Hepatocyte (in vitro differentiated cells): ENCODE results near the gene YBX3. TPM values are rescaled to one million over a fixed set of nuclear protein-coding genes. Genes with fewer than 3 reads are reported as not detected.
"Not testable (repeated sequence)": the region's sequence is repeated elsewhere in the genome, so short reads cannot be mapped to it uniquely, and the experiment has no call there.

Experiments
- DNase-seq: peaks from one replicate; pipeline ENCODE4 v3.0.0-alpha.2; 2016; ENCODE audit warnings: low spot score
- H2AFZ ChIP-seq: fragments of 200-600 bp; sonication (generic); 2 replicates; pipeline ENCODE4 v1.6.0; 2016; ENCODE audit warnings: antibody characterized with exemption, mild to moderate bottlenecking
- H3K27ac ChIP-seq: fragments of 200-600 bp; sonication (generic); 2 replicates; pipeline ENCODE4 v1.5.1; 2016; ENCODE audit warnings: mild to moderate bottlenecking
- H3K27me3 ChIP-seq: fragments of 200-600 bp; sonication (generic); 2 replicates; pipeline ENCODE4 v1.6.1; 2016
- H3K36me3 ChIP-seq: fragments of 200-600 bp; sonication (generic); replicated peaks from 2 replicates; pipeline ENCODE4 v1.5.1; 2016; ENCODE audit warnings: low read depth; ENCODE audit not compliant: insufficient read depth
- H3K4me1 ChIP-seq: fragments of 200-600 bp; sonication (generic); 2 replicates; pipeline ENCODE4 v1.5.1; 2016; ENCODE audit warnings: mild to moderate bottlenecking, moderate library complexity; ENCODE audit not compliant: insufficient read depth
- H3K4me2 ChIP-seq: fragments of 200-600 bp; sonication (generic); 2 replicates; pipeline ENCODE4 v1.6.0; 2016
- H3K4me3 ChIP-seq: fragments of 200-600 bp; sonication (generic); 2 replicates; pipeline ENCODE4 v1.5.1; 2016; ENCODE audit warnings: mild to moderate bottlenecking
- H3K79me2 ChIP-seq: fragments of 200-600 bp; sonication (generic); 2 replicates; pipeline ENCODE4 v1.6.0; 2017; ENCODE audit warnings: mild to moderate bottlenecking
- H3K9me2 ChIP-seq: fragments of 200-600 bp; sonication (generic); replicated peaks from 2 replicates; pipeline ENCODE4 v1.6.0; 2017; ENCODE audit warnings: mild to moderate bottlenecking; ENCODE audit not compliant: insufficient read depth
- H3K9me3 ChIP-seq: fragments of 200-600 bp; sonication (generic); 2 replicates; pipeline ENCODE4 v1.5.1; 2016; ENCODE audit warnings: low read depth, mild to moderate bottlenecking
- H4K20me1 ChIP-seq: fragments of 200-600 bp; sonication (generic); 2 replicates; pipeline ENCODE4 v1.6.0; 2016; ENCODE audit warnings: mild to moderate bottlenecking; ENCODE audit not compliant: insufficient read depth, poor library complexity, severe bottlenecking
- CTCF ChIP-seq: fragments of 200-600 bp; sonication (generic); IDR thresholded peaks from 2 replicates; pipeline ENCODE4 v1.5.1; 2016; ENCODE audit warnings: antibody characterized with exemption, mild to moderate bottlenecking; ENCODE audit not compliant: poor library complexity
- EZH2 ChIP-seq: fragments of 200-600 bp; sonication (generic); IDR thresholded peaks from 2 replicates; pipeline ENCODE4 v1.6.1; 2016; ENCODE audit warnings: antibody characterized with exemption, mild to moderate bottlenecking, borderline replicate concordance
- EZH2phosphoT487 ChIP-seq: fragments of 200-600 bp; sonication (generic); IDR thresholded peaks from one replicate; pipeline ENCODE4 v1.6.1; 2018; ENCODE audit warnings: antibody characterized with exemption, mild to moderate bottlenecking, low read depth, moderate library complexity; ENCODE audit not compliant: unreplicated experiment, severe bottlenecking
- WGBS: methylation state at CpG from one replicate; pipeline ENCODE4 v1.1.6; 2016; ENCODE audit warnings: low lambda C conversion rate; ENCODE audit errors: missing lambda C conversion rate; 5-methylcytosine and 5-hydroxymethylcytosine counted together
- polyA plus RNA-seq: library from polyadenylated mRNA; unstranded; fragments of >200 nt; fragmentation: Nextera tagmentation; extraction: Ambion mirVana; gene quantifications from 2 replicates; pipeline ENCODE4 v1.2.1, GENCODE V29; 2016
- total RNA-seq: library from RNA; depleted of rRNA; stranded (reverse); fragments of >200 nt; gene quantifications from 2 replicates; pipeline ENCODE4 v1.2.3, GENCODE V29; 2014

Gene YBX3
- total and polyA plus RNA-seq, 2 experiments from 2014 or later: 83.4 to 218 TPM

DNA sequence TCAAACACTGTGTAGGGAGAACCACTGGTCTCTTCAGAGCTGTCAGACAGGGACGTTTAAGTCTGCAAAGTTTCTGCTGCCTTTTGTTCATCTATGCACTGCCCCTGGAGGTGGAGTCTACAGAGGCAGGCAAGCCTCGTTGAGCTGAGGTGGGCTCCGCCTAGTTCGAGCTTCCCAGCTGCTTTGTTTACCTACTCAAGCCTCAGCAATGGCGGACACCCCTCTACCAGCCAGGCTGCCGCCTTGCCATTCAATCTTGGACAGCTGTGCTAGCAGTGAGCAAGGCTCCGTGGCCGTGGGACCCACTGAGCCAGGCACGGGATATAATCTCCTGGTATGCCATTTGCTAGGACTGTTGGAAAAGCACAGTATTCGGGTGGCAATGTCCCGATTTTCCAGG lies 24.6 kb upstream of the YBX3 start:
- Histone ChIP-seq H3K9me2 (no peaks in the 10 kb centered on the region), H3K27me3 (no peaks in the 10 kb centered on the region), H4K20me1 (no peaks in the 10 kb centered on the region), H3K4me1 (no peaks in the 10 kb centered on the region), H2AFZ (no peak overlapping the region), H3K36me3 (no peaks in the 10 kb centered on the region), H3K27ac (no peak overlapping the region), H3K4me2 (no peak overlapping the region), H3K4me3 (no peak overlapping the region), H3K79me2 (no peaks in the 10 kb centered on the region), H3K9me3 (no peaks in the 10 kb centered on the region)
- TF ChIP-seq EZH2 (no peak), CTCF (no peak), EZH2phosphoT487 (no peak)
- 80% methylated on average over 11 of the region's 11 CpGs for WGBS
- no peak for DNase-seq

DNA sequence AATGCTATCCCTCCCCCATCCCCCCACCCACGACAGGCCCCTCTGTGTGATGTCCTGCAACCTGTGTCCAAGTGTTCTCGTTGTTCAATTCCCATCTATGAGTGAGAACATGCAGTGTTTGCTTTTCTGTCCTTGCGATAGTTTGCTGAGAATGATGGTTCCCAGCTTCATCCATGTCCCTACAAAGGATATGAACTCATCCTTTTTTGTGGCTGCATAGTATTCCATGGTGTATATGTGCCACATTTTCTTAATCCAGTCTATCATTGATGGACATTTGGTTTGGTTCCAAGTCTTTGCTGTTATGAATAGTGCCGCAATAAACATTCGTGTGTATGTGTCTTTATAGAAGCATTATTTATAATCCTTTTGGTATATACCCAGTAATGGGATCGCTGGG lies 20.3 kb upstream of the YBX3 start:
- H3K4me2 ChIP-seq, DNase-seq, H3K79me2 ChIP-seq, H3K27ac ChIP-seq, H3K4me1 ChIP-seq, H3K9me3 ChIP-seq, H3K27me3 ChIP-seq, H3K9me2 ChIP-seq, H4K20me1 ChIP-seq, H3K4me3 ChIP-seq, H2AFZ ChIP-seq, H3K36me3 ChIP-seq: not testable (repeated sequence)
- 90% methylated on average over 6 of the region's 6 CpGs for WGBS

GRCh38 chr12:10741845-10742244 lies 18.7 kb upstream of the YBX3 start:
- Histone ChIP-seq H4K20me1 (no peaks in the 10 kb centered on the region), H3K79me2 (no peaks in the 10 kb centered on the region), H3K4me3 (no peak overlapping the region), H3K27me3 (no peaks in the 10 kb centered on the region), H3K9me2 (no peaks in the 10 kb centered on the region), H2AFZ (no peak overlapping the region), H3K4me1 (no peaks in the 10 kb centered on the region), H3K4me2 (no peak overlapping the region), H3K9me3 (no peaks in the 10 kb centered on the region), H3K36me3 (no peaks in the 10 kb centered on the region), H3K27ac (no peak overlapping the region)
- TF ChIP-seq EZH2phosphoT487: no peak
- no peak for TF ChIP-seq EZH2
- DNase-seq: no peak

DNA sequence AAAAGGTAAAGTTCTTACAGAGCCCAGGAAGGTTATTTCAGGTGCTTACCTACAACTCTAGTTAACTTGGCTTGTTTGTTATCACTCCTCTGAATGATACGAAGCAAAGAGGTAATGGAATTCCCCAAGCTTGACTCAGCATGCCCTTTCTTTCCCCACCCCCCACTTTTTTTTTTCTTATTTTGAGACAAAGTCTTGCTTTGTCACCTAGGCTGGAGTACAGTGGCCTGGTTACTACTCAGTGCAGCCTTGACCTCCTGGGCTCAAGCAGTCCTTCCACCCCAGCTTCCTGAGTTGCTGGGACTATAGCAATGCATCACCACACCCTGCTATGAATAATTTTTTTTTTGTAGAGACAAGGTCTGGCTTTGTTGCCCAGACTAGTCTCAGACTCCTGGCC lies 17.1 kb upstream of the YBX3 start:
- Histone ChIP-seq H3K4me1 (no peaks in the 10 kb centered on the region), H3K27me3 (no peaks in the 10 kb centered on the region), H3K9me2 (no peaks in the 10 kb centered on the region), H3K9me3 (no peaks in the 10 kb centered on the region), H2AFZ (no peak overlapping the region), H3K36me3 (no peaks in the 10 kb centered on the region), H3K79me2 (no peaks in the 10 kb centered on the region), H3K27ac (peak overlapping the region; percentile 53), H3K4me2 (no peak overlapping the region), H4K20me1 (no peaks in the 10 kb centered on the region), H3K4me3 (no peak overlapping the region)
- DNase-seq: peak; percentile 47
- TF ChIP-seq EZH2 (no peak), CTCF (no peak), EZH2phosphoT487 (no peak)
- WGBS: 69% methylated on average over 1 of the region's 1 CpG
